GM23338 (cell line): ENCODE measurements around the gene ANKIB1. TPM values are rescaled to one million over a fixed set of nuclear protein-coding genes. Genes with fewer than 3 reads are reported as not detected.

ENCODE experiments used
- ATAC-seq: fragments of 200-7000 bp; cut with Tn5 transposase; 3 replicates; pipeline ENCODE4 v1.9.1; 2020
- DNase-seq: peaks from one replicate; pipeline ENCODE4 v3.0.0-alpha.2; 2015; ENCODE audit warnings: low spot score
- H2AFZ ChIP-seq: fragments of 200-600 bp; sonication (generic); 2 replicates; pipeline ENCODE4 v1.8.0; 2016; ENCODE audit warnings: antibody characterized with exemption, mild to moderate bottlenecking, moderate library complexity
- H3F3A ChIP-seq: fragments of 200-600 bp; sonication (generic); replicated peaks from 2 replicates; pipeline ENCODE4 v1.8.0; 2017; ENCODE audit warnings: antibody characterized with exemption, mixed run types, low read depth
- H3K27ac ChIP-seq: fragments of 200-600 bp; sonication (generic); 2 replicates; pipeline ENCODE4 v1.6.1; 2016; ENCODE audit warnings: low read depth
- H3K27me3 ChIP-seq: fragments of 200-600 bp; sonication (generic); 2 replicates; pipeline ENCODE4 v1.8.0; 2016; ENCODE audit warnings: mild to moderate bottlenecking, mixed run types, moderate library complexity; ENCODE audit not compliant: insufficient read depth
- H3K36me3 ChIP-seq: fragments of 200-600 bp; sonication (generic); 2 replicates; pipeline ENCODE4 v1.8.0; 2016; ENCODE audit warnings: mild to moderate bottlenecking; ENCODE audit not compliant: insufficient read depth
- H3K4me1 ChIP-seq: fragments of 200-600 bp; sonication (generic); 2 replicates; pipeline ENCODE4 v1.8.0; 2016; ENCODE audit warnings: mild to moderate bottlenecking, moderate library complexity; ENCODE audit not compliant: insufficient read depth
- H3K4me2 ChIP-seq: fragments of 200-600 bp; sonication (generic); 2 replicates; pipeline ENCODE4 v1.7.1; 2017; ENCODE audit warnings: mixed run types
- H3K4me3 ChIP-seq: fragments of 200-600 bp; sonication (generic); 2 replicates; pipeline ENCODE4 v1.6.1; 2016; ENCODE audit warnings: mixed run types
- H3K79me2 ChIP-seq: fragments of 200-600 bp; sonication (generic); replicated peaks from 2 replicates; pipeline ENCODE4 v1.8.0; 2017; ENCODE audit warnings: mild to moderate bottlenecking; ENCODE audit not compliant: insufficient read depth
- H3K9me2 ChIP-seq: fragments of 200-600 bp; sonication (generic); 2 replicates; pipeline ENCODE4 v1.8.0; 2017; ENCODE audit not compliant: insufficient read depth
- H4K20me1 ChIP-seq: fragments of 200-600 bp; sonication (generic); replicated peaks from 2 replicates; pipeline ENCODE4 v1.8.0; 2017; ENCODE audit warnings: mild to moderate bottlenecking; ENCODE audit not compliant: insufficient read depth
- H3K27ac Mint-ChIP-seq: 2 replicates; pipeline ENCODE4 v1.8.0; 2020; ENCODE audit warnings: inconsistent platforms, mild to moderate bottlenecking, moderate library complexity, mixed read lengths
- H3K27me3 Mint-ChIP-seq: 3 replicates; pipeline ENCODE4 v1.8.0; 2022; ENCODE audit warnings: low read depth, mild to moderate bottlenecking, moderate library complexity, mixed read lengths, inconsistent platforms; ENCODE audit not compliant: insufficient read depth, poor library complexity
- H3K36me3 Mint-ChIP-seq: 3 replicates; pipeline ENCODE4 v1.8.0; 2021; ENCODE audit warnings: low read depth, mild to moderate bottlenecking, inconsistent platforms, moderate library complexity, mixed read lengths
- H3K4me1 Mint-ChIP-seq: 3 replicates; pipeline ENCODE4 v1.8.0; 2020; ENCODE audit warnings: mild to moderate bottlenecking, inconsistent platforms, mixed read lengths
- H3K4me3 Mint-ChIP-seq: 3 replicates; pipeline ENCODE4 v1.8.0; 2021; ENCODE audit warnings: moderate library complexity, mild to moderate bottlenecking, inconsistent platforms, mixed read lengths
- H3K9me3 Mint-ChIP-seq: 3 replicates; pipeline ENCODE4 v1.8.0; 2020; ENCODE audit warnings: moderate library complexity, mild to moderate bottlenecking, inconsistent platforms, mixed read lengths
- CREB1 ChIP-seq: fragments of 250-450 bp; sonication (Bioruptor Pico); IDR thresholded peaks from 2 replicates; pipeline ENCODE4 v1.5.0; 2020; ENCODE audit warnings: low read depth, mild to moderate bottlenecking, moderate library complexity
- EZH2 ChIP-seq: fragments of 200-600 bp; sonication (generic); IDR thresholded peaks from one replicate; pipeline ENCODE4 v1.8.0; 2017; ENCODE audit warnings: antibody characterized with exemption, mild to moderate bottlenecking, low read depth; ENCODE audit not compliant: unreplicated experiment
- EZH2phosphoT487 ChIP-seq: fragments of 200-600 bp; sonication (generic); IDR thresholded peaks from one replicate; pipeline ENCODE4 v1.8.1; 2018; ENCODE audit warnings: antibody characterized with exemption; ENCODE audit not compliant: unreplicated experiment
- JUNB ChIP-seq: IDR thresholded peaks from one replicate; pipeline ENCODE4 v1.6.1; 2016; ENCODE audit warnings: antibody characterized with exemption; ENCODE audit not compliant: unreplicated experiment
- NANOG ChIP-seq: IDR thresholded peaks from 2 replicates; pipeline ENCODE4 v1.6.1; 2016; ENCODE audit warnings: antibody characterized with exemption, borderline replicate concordance
- POLR2AphosphoS5 ChIP-seq: IDR thresholded peaks from 2 replicates; pipeline ENCODE4 v1.6.1; 2016; ENCODE audit warnings: antibody characterized with exemption, low read depth
- STAT1 ChIP-seq: IDR thresholded peaks from one replicate; pipeline ENCODE4 v1.6.1; 2016; ENCODE audit warnings: antibody characterized with exemption; ENCODE audit not compliant: unreplicated experiment
- ZNF114 ChIP-seq: fragments of 250-450 bp; sonication (Bioruptor Pico); IDR thresholded peaks from 2 replicates; pipeline ENCODE4 v1.5.0; 2020; ENCODE audit warnings: mild to moderate bottlenecking, moderate library complexity
- ZNF331 ChIP-seq: fragments of 250-450 bp; sonication (Bioruptor Pico); IDR thresholded peaks from 2 replicates; pipeline ENCODE4 v1.5.0; 2020; ENCODE audit warnings: low read depth, mild to moderate bottlenecking, moderate library complexity
- polyA plus RNA-seq: library from polyadenylated mRNA; unstranded; fragments of >200 nt; fragmentation: Nextera tagmentation; extraction: Ambion mirVana; gene quantifications from 2 replicates; pipeline ENCODE4 v1.2.1, GENCODE V29; 2016
- total RNA-seq: library from RNA; depleted of rRNA; stranded (reverse); fragments of >200 nt; shearing (Covaris generic); gene quantifications from 2 replicates; pipeline ENCODE4 v1.2.3, GENCODE V29; 2014
- TF ChIP-seq, protein P1 (sequence below): fragments of 250-450 bp; sonication (Bioruptor Pico); IDR thresholded peaks from 2 replicates; pipeline ENCODE4 v1.5.0; 2020; ENCODE audit warnings: mild to moderate bottlenecking, moderate library complexity
- TF ChIP-seq, protein P2 (sequence below): IDR thresholded peaks from one replicate; pipeline ENCODE4 v1.6.1; 2018; ENCODE audit warnings: antibody characterized with exemption; ENCODE audit not compliant: unreplicated experiment
- TF ChIP-seq, protein P3 (sequence below): IDR thresholded peaks from 2 replicates; pipeline ENCODE4 v1.6.1; 2016; ENCODE audit warnings: antibody characterized with exemption
- TF ChIP-seq, protein P4 (sequence below), 2 experiments: fragments of 200-600 bp in 1 of 2; sonication (generic) in 1 of 2; conservative IDR thresholded peaks; 2 replicates each; pipeline versions ENCODE4 v1.5.1 to v1.6.1; 2016 to 2017; ENCODE audit warnings: antibody characterized with exemption in 2 of 2, low read depth in 2 of 2, mild to moderate bottlenecking in 2 of 2, moderate library complexity in 1 of 2

Gene ANKIB1
- total and polyA plus RNA-seq, 2 experiments from 2014 or later, result 19.1 to 40.3 TPM

DNA sequence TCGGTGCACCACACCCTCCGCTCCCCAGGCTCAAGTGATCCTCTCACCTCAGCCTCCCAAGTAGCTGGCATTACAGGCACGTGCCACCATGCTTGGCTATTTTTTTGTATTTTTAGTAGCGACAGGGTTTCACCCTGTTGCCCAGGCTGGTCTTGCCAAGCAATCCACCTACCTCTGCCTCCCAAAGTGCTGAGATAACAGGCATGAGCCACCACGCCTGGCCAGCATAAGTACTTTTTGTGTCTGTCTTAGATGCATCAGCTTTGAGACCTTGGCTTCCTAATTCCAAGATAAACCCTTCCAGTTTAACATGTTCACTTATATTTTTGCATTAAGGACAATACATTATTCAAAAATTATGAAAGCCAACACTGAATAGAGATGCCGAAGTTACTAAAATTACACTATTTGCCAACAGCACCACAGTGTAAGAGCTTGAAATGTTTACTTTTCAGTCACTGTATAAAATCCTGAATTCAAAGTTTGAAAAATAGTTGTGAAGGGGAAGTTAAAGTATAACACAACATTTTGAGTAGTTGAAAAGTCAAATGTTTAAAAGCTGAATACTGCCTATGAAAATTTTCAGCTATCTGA is 36.5 kb downstream of the ANKIB1 start:
- H3K27ac ChIP-seq, result no peak overlapping the region
- peaks cover 87% of the 10 kb centered on the region for H3K79me2 ChIP-seq
- no peaks in the 10 kb centered on the region for H3F3A ChIP-seq
- Mint-ChIP-seq H3K4me1 (peaks cover 25% of the 10 kb centered on the region), H3K36me3 (no peaks in the 10 kb centered on the region), H3K4me3 (no peak overlapping the region), H3K9me3 (no peaks in the 10 kb centered on the region; the same call in 2 of the 3 replicates), H3K27ac (no peak overlapping the region), H3K27me3 (peaks cover 6% of the 10 kb centered on the region)
- H3K27me3 ChIP-seq, result no peaks in the 10 kb centered on the region
- no peaks in the 10 kb centered on the region for H3K9me2 ChIP-seq
- H3K36me3 ChIP-seq, result no peaks in the 10 kb centered on the region
- DNase-seq (no peak), ATAC-seq (no peak)
- TF ChIP-seq NANOG (no peak), STAT1 (no peak), JUNB (no peak), ZNF331 (CRISPR knock-in tag) (no peak), EZH2 (no peak), ZNF114 (CRISPR knock-in tag) (no peak), CREB1 (no peak), POLR2AphosphoS5 (no peak), EZH2phosphoT487 (no peak)
- TF ChIP-seq, protein P1, sequence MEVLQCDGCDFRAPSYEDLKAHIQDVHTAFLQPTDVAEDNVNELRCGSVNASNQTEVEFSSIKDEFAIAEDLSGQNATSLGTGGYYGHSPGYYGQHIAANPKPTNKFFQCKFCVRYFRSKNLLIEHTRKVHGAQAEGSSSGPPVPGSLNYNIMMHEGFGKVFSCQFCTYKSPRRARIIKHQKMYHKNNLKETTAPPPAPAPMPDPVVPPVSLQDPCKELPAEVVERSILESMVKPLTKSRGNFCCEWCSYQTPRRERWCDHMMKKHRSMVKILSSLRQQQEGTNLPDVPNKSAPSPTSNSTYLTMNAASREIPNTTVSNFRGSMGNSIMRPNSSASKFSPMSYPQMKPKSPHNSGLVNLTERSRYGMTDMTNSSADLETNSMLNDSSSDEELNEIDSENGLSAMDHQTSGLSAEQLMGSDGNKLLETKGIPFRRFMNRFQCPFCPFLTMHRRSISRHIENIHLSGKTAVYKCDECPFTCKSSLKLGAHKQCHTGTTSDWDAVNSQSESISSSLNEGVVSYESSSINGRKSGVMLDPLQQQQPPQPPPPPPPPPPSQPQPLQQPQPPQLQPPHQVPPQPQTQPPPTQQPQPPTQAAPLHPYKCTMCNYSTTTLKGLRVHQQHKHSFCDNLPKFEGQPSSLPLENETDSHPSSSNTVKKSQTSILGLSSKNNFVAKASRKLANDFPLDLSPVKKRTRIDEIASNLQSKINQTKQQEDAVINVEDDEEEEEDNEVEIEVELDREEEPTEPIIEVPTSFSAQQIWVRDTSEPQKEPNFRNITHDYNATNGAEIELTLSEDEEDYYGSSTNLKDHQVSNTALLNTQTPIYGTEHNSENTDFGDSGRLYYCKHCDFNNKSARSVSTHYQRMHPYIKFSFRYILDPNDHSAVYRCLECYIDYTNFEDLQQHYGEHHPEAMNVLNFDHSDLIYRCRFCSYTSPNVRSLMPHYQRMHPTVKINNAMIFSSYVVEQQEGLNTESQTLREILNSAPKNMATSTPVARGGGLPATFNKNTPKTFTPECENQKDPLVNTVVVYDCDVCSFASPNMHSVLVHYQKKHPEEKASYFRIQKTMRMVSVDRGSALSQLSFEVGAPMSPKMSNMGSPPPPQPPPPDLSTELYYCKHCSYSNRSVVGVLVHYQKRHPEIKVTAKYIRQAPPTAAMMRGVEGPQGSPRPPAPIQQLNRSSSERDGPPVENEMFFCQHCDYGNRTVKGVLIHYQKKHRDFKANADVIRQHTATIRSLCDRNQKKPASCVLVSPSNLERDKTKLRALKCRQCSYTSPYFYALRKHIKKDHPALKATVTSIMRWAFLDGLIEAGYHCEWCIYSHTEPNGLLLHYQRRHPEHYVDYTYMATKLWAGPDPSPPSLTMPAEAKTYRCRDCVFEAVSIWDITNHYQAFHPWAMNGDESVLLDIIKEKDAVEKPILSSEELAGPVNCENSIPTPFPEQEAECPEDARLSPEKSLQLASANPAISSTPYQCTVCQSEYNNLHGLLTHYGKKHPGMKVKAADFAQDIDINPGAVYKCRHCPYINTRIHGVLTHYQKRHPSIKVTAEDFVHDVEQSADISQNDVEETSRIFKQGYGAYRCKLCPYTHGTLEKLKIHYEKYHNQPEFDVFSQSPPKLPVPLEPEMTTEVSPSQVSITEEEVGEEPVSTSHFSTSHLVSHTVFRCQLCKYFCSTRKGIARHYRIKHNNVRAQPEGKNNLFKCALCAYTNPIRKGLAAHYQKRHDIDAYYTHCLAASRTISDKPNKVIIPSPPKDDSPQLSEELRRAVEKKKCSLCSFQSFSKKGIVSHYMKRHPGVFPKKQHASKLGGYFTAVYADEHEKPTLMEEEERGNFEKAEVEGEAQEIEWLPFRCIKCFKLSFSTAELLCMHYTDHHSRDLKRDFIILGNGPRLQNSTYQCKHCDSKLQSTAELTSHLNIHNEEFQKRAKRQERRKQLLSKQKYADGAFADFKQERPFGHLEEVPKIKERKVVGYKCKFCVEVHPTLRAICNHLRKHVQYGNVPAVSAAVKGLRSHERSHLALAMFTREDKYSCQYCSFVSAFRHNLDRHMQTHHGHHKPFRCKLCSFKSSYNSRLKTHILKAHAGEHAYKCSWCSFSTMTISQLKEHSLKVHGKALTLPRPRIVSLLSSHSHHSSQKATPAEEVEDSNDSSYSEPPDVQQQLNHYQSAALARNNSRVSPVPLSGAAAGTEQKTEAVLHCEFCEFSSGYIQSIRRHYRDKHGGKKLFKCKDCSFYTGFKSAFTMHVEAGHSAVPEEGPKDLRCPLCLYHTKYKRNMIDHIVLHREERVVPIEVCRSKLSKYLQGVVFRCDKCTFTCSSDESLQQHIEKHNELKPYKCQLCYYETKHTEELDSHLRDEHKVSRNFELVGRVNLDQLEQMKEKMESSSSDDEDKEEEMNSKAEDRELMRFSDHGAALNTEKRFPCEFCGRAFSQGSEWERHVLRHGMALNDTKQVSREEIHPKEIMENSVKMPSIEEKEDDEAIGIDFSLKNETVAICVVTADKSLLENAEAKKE (CRISPR knock-in tag), result no peak
- TF ChIP-seq, protein P2, sequence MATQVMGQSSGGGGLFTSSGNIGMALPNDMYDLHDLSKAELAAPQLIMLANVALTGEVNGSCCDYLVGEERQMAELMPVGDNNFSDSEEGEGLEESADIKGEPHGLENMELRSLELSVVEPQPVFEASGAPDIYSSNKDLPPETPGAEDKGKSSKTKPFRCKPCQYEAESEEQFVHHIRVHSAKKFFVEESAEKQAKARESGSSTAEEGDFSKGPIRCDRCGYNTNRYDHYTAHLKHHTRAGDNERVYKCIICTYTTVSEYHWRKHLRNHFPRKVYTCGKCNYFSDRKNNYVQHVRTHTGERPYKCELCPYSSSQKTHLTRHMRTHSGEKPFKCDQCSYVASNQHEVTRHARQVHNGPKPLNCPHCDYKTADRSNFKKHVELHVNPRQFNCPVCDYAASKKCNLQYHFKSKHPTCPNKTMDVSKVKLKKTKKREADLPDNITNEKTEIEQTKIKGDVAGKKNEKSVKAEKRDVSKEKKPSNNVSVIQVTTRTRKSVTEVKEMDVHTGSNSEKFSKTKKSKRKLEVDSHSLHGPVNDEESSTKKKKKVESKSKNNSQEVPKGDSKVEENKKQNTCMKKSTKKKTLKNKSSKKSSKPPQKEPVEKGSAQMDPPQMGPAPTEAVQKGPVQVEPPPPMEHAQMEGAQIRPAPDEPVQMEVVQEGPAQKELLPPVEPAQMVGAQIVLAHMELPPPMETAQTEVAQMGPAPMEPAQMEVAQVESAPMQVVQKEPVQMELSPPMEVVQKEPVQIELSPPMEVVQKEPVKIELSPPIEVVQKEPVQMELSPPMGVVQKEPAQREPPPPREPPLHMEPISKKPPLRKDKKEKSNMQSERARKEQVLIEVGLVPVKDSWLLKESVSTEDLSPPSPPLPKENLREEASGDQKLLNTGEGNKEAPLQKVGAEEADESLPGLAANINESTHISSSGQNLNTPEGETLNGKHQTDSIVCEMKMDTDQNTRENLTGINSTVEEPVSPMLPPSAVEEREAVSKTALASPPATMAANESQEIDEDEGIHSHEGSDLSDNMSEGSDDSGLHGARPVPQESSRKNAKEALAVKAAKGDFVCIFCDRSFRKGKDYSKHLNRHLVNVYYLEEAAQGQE, result no peak
- TF ChIP-seq, protein P3, sequence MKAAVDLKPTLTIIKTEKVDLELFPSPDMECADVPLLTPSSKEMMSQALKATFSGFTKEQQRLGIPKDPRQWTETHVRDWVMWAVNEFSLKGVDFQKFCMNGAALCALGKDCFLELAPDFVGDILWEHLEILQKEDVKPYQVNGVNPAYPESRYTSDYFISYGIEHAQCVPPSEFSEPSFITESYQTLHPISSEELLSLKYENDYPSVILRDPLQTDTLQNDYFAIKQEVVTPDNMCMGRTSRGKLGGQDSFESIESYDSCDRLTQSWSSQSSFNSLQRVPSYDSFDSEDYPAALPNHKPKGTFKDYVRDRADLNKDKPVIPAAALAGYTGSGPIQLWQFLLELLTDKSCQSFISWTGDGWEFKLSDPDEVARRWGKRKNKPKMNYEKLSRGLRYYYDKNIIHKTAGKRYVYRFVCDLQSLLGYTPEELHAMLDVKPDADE, result no peak
- TF ChIP-seq, protein P4, sequence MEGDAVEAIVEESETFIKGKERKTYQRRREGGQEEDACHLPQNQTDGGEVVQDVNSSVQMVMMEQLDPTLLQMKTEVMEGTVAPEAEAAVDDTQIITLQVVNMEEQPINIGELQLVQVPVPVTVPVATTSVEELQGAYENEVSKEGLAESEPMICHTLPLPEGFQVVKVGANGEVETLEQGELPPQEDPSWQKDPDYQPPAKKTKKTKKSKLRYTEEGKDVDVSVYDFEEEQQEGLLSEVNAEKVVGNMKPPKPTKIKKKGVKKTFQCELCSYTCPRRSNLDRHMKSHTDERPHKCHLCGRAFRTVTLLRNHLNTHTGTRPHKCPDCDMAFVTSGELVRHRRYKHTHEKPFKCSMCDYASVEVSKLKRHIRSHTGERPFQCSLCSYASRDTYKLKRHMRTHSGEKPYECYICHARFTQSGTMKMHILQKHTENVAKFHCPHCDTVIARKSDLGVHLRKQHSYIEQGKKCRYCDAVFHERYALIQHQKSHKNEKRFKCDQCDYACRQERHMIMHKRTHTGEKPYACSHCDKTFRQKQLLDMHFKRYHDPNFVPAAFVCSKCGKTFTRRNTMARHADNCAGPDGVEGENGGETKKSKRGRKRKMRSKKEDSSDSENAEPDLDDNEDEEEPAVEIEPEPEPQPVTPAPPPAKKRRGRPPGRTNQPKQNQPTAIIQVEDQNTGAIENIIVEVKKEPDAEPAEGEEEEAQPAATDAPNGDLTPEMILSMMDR (conservative IDR thresholded peaks at IDR 0.05; ENCODE audit: low read depth in 2 of 2), result no peak
- no peak overlapping the region for H3K4me3 ChIP-seq
- 0 out of 2 replicates have a peak, but pooled peaks cover 14% of the 10 kb centered on the region for H4K20me1 ChIP-seq
- H2AFZ ChIP-seq, result no peak overlapping the region
- peaks cover 20% of the 10 kb centered on the region; the same call in 1 of the 2 replicates for H3K4me1 ChIP-seq
- H3K4me2 ChIP-seq, result no peak overlapping the region
